ENCODE results near the gene RNU6-9. TPM values are rescaled to one million over a fixed set of nuclear protein-coding genes. Genes with fewer than 3 reads are reported as not detected.

Gene RNU6-9
- total and polyA plus RNA-seq, 2 of the 13 experiments (the other 11 are each of a cell fraction or from before 2014, with no cell fraction given) = under 0.01 TPM; not detected in 1

DNA sequence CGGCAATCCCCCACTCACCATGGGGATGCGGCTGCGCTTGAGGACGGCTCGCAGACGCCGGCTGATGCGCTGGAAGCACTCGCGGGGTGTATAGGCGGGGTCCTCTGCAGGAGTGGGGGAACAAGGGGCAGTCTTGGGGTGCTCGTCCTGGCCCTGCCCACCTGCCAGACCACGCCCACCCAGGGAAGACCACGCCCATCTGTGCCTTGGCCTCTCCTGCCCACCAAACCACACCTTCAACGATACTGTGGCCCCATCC is 6.7 kb downstream of the RNU6-9 start:
- ChIA-PET CTCF (ENCODE audit: low intra/inter-chr PET ratio, low total read pairs) (no interaction called here), POLR2A (no interaction called here)
- intact Hi-C loops (cut with micrococcal nuclease; ENCODE audit: unreplicated experiment) (no loop called here), in situ Hi-C loops (cut with HindIII; ENCODE audit: extremely low pct_ligation_motif_present, low pct_unique_long_range_greater_than_20kb) (no loop called here)
- WGBS (ENCODE audit: low lambda C conversion rate) = over 99% methylated on average over 11 of the region's 15 CpGs
- ATAC-seq (no peak), FAIRE-seq (no peak), DNase-seq (ENCODE audit: low spot score) (no peak)
- Histone ChIP-seq H3K9me3 (ENCODE audit: low read length) (no peaks in the 10 kb centered on the region), H3K27ac (ENCODE audit: extremely low read length, insufficient read depth, low read length) (no peak overlapping the region), H3K4me1 (ENCODE audit: insufficient read depth, low read length) (no peaks in the 10 kb centered on the region), H3K36me3 (replicated peaks in 1 of 2; ENCODE audit: control insufficient read depth in 1 of 2, insufficient read depth in 2 of 2, low read length in 2 of 2) (peaks cover 7 to 15% of the 10 kb centered on the region in 2 experiments; a peak in 4 of 5 replicates), H3K4me2 (ENCODE audit: low read depth, low read length) (no peak overlapping the region), H3K79me2 (ENCODE audit: insufficient read depth, low read length) (no peaks in the 10 kb centered on the region), H3K27me3 (ENCODE audit: control insufficient read depth in 1 of 2, insufficient read depth in 2 of 2, low read length in 2 of 2) (no peaks in the 10 kb centered on the region), H2AFZ (ENCODE audit: low read length) (no peak overlapping the region), H3K9ac (ENCODE audit: insufficient read depth, low read depth, low read length) (no peak overlapping the region), H4K20me1 (ENCODE audit: insufficient read depth, low read length) (no peaks in the 10 kb centered on the region), H3K4me3 (replicated peaks in 1 of 3; ENCODE audit: insufficient read depth in 1 of 3, low read depth in 2 of 3, low read length in 3 of 3) (no peak overlapping the region)
- BruUV-seq (replicated peaks) = no TSS peak
- TF ChIP-seq RBFOX2 (IDR thresholded peaks at IDR 0.05; ENCODE audit: low read depth, low read length) = peak; percentile 51; the same call in 1 of the 2 replicates
- no peak for TF ChIP-seq ATRX (CRISPR knock-in tag; IDR thresholded peaks at IDR 0.05; ENCODE audit: borderline replicate concordance)

DNA sequence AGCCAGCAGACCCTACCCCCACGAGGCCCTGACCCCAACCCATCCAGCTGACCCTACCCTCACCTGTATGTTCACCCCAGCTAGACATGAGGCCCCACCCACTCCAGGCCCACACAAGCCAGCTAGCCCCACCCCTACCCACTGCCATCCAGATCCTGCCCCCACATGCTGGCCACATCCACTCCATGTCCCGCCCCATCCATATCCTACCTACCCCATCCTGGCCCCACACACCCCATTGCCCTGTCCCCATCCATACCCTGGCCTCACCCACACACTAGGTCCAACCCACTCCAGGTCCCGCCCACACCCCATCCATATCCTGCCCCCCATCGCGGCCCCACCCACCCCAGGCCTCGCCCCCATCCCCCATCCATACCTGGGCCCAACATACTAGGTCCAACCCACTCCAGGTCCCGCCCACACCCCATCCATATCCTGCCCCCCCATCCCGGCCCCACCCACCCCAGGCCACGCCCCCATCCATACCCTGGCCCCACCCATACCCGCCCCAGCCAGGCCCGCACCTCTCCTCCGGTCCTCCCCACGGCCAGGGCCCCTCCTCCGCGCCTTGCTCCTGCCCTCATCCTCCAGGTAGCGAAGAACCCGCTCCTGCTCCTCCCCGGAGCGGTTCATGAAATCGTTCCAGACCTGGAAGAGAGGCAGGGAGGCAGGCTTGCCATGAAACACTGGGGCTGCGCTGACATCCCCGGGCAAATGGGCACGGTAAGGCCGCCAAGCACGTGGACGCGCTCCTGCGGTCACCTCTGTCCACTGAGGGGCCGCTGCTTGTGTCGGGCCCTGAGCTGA is 7.2 kb downstream of the RNU6-9 start:
- Histone ChIP-seq H3K36me3 (replicated peaks in 1 of 2; ENCODE audit: control insufficient read depth in 1 of 2, insufficient read depth in 2 of 2, low read length in 2 of 2) (peaks cover 7 to 15% of the 10 kb centered on the region in 2 experiments; a peak in 4 of 5 replicates), H3K9ac (ENCODE audit: insufficient read depth, low read depth, low read length) (no peak overlapping the region), H4K20me1 (ENCODE audit: insufficient read depth, low read length) (no peaks in the 10 kb centered on the region), H3K27ac (ENCODE audit: extremely low read length, insufficient read depth, low read length) (no peak overlapping the region), H3K79me2 (ENCODE audit: insufficient read depth, low read length) (no peaks in the 10 kb centered on the region), H2AFZ (ENCODE audit: low read length) (no peak overlapping the region), H3K27me3 (ENCODE audit: control insufficient read depth in 1 of 2, insufficient read depth in 2 of 2, low read length in 2 of 2) (no peaks in the 10 kb centered on the region), H3K4me1 (ENCODE audit: insufficient read depth, low read length) (no peaks in the 10 kb centered on the region), H3K4me2 (ENCODE audit: low read depth, low read length) (no peak overlapping the region), H3K4me3 (replicated peaks in 1 of 3; ENCODE audit: insufficient read depth in 1 of 3, low read depth in 2 of 3, low read length in 3 of 3) (no peak overlapping the region), H3K9me3 (ENCODE audit: low read length) (no peaks in the 10 kb centered on the region)
- in situ Hi-C loops (cut with HindIII; ENCODE audit: extremely low pct_ligation_motif_present, low pct_unique_long_range_greater_than_20kb) = no loop called here
- intact Hi-C loops (cut with micrococcal nuclease; ENCODE audit: unreplicated experiment) = no loop called here
- no peak for DNase-seq (ENCODE audit: low spot score)
- no TSS peak for BruUV-seq (replicated peaks)
- CTCF ChIA-PET (ENCODE audit: low intra/inter-chr PET ratio, low total read pairs) = no interaction called here
- peak; percentile 14; the same call in 2 of the 3 replicates for ATAC-seq
- TF ChIP-seq ZNF263 (CRISPR knock-in tag; IDR thresholded peaks at IDR 0.05) (peak; percentile 65; the same call in 1 of the 2 replicates), AGO2 (optimal IDR thresholded peaks at IDR 0.05; ENCODE audit: low read depth, low read length) (peak; percentile 34), ZNF160 (CRISPR knock-in tag; IDR thresholded peaks at IDR 0.05) (no peak)
- TF ChIP-seq, protein P1, sequence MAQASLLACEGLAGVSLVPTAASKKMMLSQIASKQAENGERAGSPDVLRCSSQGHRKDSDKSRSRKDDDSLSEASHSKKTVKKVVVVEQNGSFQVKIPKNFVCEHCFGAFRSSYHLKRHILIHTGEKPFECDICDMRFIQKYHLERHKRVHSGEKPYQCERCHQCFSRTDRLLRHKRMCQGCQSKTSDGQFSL (CRISPR knock-in tag; IDR thresholded peaks at IDR 0.05) = no peak
- TF ChIP-seq, protein P2, sequence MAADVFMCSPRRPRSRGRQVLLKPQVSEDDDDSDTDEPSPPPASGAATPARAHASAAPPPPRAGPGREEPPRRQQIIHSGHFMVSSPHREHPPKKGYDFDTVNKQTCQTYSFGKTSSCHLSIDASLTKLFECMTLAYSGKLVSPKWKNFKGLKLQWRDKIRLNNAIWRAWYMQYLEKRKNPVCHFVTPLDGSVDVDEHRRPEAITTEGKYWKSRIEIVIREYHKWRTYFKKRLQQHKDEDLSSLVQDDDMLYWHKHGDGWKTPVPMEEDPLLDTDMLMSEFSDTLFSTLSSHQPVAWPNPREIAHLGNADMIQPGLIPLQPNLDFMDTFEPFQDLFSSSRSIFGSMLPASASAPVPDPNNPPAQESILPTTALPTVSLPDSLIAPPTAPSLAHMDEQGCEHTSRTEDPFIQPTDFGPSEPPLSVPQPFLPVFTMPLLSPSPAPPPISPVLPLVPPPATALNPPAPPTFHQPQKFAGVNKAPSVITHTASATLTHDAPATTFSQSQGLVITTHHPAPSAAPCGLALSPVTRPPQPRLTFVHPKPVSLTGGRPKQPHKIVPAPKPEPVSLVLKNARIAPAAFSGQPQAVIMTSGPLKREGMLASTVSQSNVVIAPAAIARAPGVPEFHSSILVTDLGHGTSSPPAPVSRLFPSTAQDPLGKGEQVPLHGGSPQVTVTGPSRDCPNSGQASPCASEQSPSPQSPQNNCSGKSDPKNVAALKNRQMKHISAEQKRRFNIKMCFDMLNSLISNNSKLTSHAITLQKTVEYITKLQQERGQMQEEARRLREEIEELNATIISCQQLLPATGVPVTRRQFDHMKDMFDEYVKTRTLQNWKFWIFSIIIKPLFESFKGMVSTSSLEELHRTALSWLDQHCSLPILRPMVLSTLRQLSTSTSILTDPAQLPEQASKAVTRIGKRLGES (CRISPR knock-in tag; IDR thresholded peaks at IDR 0.05; ENCODE audit: borderline replicate concordance) = no peak
- TF ChIP-seq, protein P3, sequence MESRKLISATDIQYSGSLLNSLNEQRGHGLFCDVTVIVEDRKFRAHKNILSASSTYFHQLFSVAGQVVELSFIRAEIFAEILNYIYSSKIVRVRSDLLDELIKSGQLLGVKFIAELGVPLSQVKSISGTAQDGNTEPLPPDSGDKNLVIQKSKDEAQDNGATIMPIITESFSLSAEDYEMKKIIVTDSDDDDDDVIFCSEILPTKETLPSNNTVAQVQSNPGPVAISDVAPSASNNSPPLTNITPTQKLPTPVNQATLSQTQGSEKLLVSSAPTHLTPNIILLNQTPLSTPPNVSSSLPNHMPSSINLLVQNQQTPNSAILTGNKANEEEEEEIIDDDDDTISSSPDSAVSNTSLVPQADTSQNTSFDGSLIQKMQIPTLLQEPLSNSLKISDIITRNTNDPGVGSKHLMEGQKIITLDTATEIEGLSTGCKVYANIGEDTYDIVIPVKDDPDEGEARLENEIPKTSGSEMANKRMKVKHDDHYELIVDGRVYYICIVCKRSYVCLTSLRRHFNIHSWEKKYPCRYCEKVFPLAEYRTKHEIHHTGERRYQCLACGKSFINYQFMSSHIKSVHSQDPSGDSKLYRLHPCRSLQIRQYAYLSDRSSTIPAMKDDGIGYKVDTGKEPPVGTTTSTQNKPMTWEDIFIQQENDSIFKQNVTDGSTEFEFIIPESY (CRISPR knock-in tag; IDR thresholded peaks at IDR 0.05) = peak; percentile 66; the same call in 1 of the 2 replicates
- 92% methylated on average over 30 of the region's 30 CpGs for WGBS (ENCODE audit: low lambda C conversion rate)
- FAIRE-seq = no peak
- POLR2A ChIA-PET = no interaction called here

Measured in HepG2 (cell line).